ENCODE data around the gene GSTK1.

Gene GSTK1

DNA sequence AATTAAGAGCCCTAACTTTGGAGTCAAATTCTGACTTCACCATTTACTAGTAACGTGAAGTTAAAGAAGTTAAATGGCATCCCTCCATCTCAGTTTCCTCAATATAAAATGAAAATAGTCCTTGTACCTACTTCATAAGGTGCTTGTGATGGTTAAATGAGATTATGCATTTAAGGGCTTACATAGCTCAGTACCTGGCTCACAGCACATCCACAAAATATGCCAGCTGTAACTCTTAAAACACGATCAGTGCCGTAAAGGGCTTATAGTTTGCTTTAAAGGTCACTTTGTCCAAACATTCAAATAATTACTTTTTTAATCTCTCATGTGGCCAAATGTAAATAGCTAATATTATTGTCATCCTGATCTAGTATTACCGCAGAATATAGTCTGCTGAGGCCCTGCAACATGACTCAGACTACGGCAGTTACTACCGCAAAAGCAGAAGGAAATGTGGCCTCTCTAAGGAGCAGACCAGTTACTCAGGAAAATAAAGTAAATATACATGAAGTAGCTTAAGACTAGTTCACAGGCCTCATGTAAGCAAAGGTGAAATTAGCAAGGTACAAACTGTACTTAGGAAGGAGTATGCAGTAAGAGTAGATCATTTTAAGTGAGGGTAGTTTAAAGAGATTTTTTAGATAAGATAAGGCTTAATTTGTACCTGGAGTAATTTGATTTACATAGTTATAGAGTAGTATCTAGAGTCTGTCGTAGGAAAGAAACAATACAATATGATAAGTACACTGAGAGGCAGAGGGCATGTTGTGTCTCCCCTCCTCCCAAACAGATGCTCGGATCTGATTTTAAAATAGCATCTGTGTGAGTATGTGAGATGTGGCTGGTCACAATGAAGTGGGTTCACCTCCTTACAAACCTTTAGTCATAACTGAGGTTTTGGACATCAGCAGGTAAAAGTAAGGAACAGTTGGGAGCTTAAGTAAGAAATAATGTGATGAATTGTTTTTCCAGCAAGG lies 38.0 kb downstream of the GSTK1 start:
- no peak for DNase-seq

DNA sequence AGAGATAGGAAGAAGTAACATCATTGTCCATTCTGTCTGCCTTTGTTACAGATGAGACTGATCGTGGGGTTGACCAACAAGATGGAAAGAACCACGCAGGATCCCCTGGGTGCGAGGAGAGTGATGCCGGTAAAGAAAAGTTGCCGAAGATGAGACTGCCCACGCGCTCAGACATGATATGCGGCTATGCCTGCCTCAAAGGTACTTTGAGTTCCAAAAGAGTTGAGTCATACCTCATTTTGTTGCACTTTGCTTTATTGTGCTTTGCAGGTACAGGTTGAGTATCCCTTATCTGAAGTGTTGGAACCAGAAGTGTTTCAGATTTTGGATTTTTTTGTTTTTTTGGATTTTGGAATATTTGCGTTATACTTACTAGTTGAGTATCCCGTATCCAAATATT lies 40.5 kb downstream of the GSTK1 start:
- no peak for DNase-seq

DNA sequence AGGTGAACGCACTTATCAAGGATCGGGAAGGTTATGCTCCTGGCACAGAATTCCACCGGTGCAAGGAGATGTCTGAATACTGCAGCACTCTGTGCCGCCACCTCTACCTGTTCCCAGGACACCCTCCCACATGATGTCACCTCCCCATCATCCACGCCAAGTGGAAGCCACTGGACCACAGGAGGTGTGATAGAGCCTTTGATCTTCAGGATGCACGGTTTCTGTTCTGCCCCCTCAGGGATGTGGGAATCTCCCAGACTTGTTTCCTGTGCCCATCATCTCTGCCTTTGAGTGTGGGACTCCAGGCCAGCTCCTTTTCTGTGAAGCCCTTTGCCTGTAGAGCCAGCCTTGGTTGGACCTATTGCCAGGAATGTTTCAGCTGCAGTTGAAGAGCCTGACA lies 41.7 kb downstream of the GSTK1 start:
- DNase-seq, result no peak

DNA sequence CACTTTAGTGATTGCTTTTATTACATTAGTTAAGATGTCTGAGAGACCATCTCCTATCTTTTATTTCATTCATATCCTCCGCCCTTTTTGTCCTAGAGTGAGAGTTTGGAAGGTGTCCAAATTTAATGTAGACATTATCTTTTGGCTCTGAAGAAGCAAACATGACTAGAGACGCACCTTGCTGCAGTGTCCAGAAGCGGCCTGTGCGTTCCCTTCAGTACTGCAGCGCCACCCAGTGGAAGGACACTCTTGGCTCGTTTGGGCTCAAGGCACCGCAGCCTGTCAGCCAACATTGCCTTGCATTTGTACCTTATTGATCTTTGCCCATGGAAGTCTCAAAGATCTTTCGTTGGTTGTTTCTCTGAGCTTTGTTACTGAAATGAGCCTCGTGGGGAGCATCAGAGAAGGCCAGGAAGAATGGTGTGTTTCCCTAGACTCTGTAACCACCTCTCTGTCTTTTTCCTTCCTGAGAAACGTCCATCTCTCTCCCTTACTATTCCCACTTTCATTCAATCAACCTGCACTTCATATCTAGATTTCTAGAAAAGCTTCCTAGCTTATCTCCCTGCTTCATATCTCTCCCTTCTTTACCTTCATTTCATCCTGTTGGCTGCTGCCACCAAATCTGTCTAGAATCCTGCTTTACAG lies 42.3 kb downstream of the GSTK1 start:
- DNase-seq, result no peak

DNA sequence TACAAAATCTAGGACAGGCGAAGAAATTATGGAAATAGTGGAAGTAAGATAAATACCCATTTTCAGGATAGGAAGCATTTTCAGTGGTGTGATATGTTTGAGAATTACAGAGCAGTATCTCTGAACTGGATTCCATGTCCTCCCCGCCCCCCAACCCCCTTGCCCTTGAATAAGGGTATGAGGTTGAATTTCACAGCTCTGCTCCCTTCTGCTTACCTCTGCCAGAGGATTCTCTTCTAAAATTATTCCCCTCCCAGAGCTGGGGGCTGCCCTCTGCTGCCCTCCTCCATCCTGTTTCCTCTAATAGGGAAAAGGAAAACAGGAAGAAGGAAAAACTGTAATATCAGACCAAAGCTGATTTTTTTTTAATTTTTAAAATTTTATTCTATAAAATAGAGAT lies 45.4 kb downstream of the GSTK1 start:
- no peak for DNase-seq

DNA sequence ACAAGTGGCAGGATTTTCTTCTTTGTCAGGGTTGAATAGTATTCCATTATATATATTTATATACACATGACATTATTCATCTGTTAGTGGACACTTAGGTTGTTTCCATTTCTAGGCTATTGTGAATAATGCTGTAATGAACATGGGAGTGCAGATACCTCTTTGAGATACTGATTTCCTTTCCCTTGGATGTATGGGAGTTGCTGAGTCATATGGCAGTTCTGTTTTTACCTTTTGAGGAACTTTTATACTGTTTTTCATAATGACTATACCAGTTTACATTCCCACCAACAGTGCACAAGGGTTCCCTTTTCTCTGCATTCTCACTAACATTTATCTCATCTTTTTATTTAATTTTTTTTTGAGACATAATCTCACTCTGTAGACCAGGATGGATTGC lies 50.9 kb downstream of the GSTK1 start:
- no peak for DNase-seq

DNA sequence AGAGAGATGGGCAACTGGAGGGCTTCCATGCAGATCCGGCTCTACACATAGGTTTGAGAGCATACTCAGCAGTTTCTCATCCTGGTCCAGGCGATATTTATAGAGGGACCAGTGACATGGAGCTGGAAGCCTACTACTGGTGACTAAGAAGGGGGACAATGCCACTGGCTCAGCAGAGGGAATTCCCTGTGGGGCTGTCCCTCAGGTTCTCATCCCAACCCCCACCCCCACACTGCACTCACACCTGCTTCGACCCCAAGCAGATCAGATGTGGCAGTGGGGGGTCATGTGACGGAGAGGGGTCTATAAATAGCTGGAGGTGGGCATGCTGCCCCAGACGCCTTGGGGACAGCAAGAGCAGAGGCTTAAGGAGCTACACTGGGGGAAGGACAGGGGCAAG lies 52.5 kb downstream of the GSTK1 start, which contains the start of gene CLCN1:
CLCN1 (plus strand) TSS at position 336 of the 400 bp plus-strand sequence. CDS start 102 bp downstream, outside the sequence.
- DNase-seq, result no peak

DNA sequence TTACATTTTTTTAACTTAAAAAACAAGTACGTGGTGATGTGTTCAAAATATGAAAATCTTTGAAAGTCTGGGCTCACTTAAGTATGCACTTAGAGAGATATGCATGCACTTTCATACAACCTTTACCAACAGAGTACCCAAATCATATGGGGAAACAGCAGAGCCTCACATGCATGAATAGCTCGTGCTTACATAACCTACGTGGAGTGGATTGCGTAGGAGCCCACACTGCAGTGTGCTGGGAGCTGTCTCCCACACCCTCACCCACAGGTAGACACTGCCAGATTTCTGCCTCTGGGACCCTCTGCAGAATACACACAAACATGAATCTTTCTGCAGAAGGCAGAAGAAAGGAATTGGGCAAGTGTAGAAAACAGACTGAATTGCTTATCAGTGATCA lies 53.3 kb downstream of the GSTK1 start:
- DNase-seq, result no peak

DNA sequence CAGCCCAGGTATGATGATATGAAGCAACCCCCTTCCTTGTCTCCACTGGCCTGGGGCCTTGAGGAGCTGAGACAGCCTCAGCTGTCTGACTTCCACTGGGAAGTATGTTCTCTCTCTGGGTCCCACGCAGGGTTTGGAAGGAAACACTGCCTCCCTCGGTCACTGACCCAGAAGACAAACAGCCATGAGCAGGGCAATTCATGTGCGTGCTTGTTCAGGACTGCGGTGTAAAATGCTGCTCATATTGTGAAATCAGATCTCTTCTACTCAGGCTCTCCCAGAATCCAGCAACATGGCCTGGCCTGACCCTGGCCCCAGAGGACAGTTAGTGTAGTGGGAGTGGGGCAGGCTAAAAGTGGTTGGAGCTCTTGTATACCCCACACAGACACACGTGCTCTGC lies 55.4 kb downstream of the GSTK1 start:
- DNase-seq, result no peak
